A549 (cell line): ENCODE measurements around the gene GRM2. TPM values are rescaled to one million over a fixed set of nuclear protein-coding genes. Genes with fewer than 3 reads are reported as not detected.

ENCODE experiments used
- ATAC-seq, 2 experiments: fragments of 200-7000 bp in 1 of 2; fragments of >200 bp in 1 of 2; cut with Nextera tagmentation in 1 of 2; cut with Tn5 transposase in 1 of 2; 3 replicates each; pipeline versions ENCODE4 v1.8.0 to v1.9.1; 2018 to 2020; ENCODE audit warnings: mild to moderate bottlenecking in 1 of 2, moderate library complexity in 1 of 2
- CTCF ChIA-PET: fragments of 300-600 bp; sonication (Branson Sonifier 250); formaldehyde crosslinking; extraction: SDS; loops from one replicate; lab custom pipeline; 2021; ENCODE audit warnings: antibody characterized with exemption, inconsistent platforms; lab: Yijun Ruan, JAX
- POLR2A ChIA-PET: fragments of 350-600 bp; formaldehyde crosslinking; extraction: SDS; loops from one replicate; lab custom pipeline; 2021; ENCODE audit warnings: antibody characterized with exemption, inconsistent platforms; lab: Yijun Ruan, JAX
- DNase-seq, 2 experiments: peaks; one replicate each; pipeline versions ENCODE4 v3.0.0 to v3.0.0-alpha.2; 2011 to 2016; ENCODE audit warnings: low read depth in 1 of 2, low spot score in 1 of 2
- FAIRE-seq: peaks from 2 replicates; lab custom pipeline; 2011; peaks lifted over from hg19 to GRCh38; lab: Jason Lieb, UNC
- H3K27ac ChIP-seq, 2 experiments: fragments of >200 bp; sonication (Bioruptor Twin); formaldehyde crosslinking; 3 replicates each; pipeline ENCODE4 v1.5.1; 2016 to 2017
- H3K4me1 ChIP-seq: fragments of >200 bp; sonication (Bioruptor Twin); formaldehyde crosslinking; 3 replicates; pipeline ENCODE4 v1.6.1; 2016
- H3K4me2 ChIP-seq: fragments of >200 bp; sonication (Bioruptor Twin); formaldehyde crosslinking; 3 replicates; pipeline ENCODE4 v1.6.1; 2016
- H3K4me3 ChIP-seq: fragments of >200 bp; sonication (Bioruptor Twin); formaldehyde crosslinking; 3 replicates; pipeline ENCODE4 v1.5.1; 2016
- H3K9me3 ChIP-seq: fragments of >200 bp; sonication (Bioruptor Twin); formaldehyde crosslinking; 3 replicates; pipeline ENCODE4 v1.6.1; 2016
- BHLHE40 ChIP-seq: IDR thresholded peaks from 2 replicates; pipeline ENCODE4 v1.6.1; 2012; ENCODE audit warnings: low read depth, low read length, inconsistent platforms
- CBX2 ChIP-seq: fragments of 200-600 bp; sonication (generic); IDR thresholded peaks from 2 replicates; pipeline ENCODE4 v1.6.1; 2016; ENCODE audit warnings: low read depth, mild to moderate bottlenecking, borderline replicate concordance
- CBX8 ChIP-seq: fragments of 200-600 bp; sonication (generic); IDR thresholded peaks from 2 replicates; pipeline ENCODE4 v1.6.1; 2016
- CEBPB ChIP-seq, 2 experiments: fragments of >200 bp in 1 of 2; sonication (Bioruptor Twin) in 1 of 2; formaldehyde crosslinking in 1 of 2; IDR thresholded peaks; 2 replicates each; pipeline ENCODE4 v1.6.1; 2012 to 2016
- CHD4 ChIP-seq: fragments of 200-600 bp; sonication (generic); IDR thresholded peaks from 2 replicates; pipeline ENCODE4 v1.6.1; 2016; ENCODE audit warnings: antibody characterized with exemption, mild to moderate bottlenecking, borderline replicate concordance
- EHF ChIP-seq: fragments of 250-450 bp; sonication (Bioruptor Pico); IDR thresholded peaks from 2 replicates; pipeline ENCODE4 v1.5.0; 2020; ENCODE audit warnings: mild to moderate bottlenecking
- ESRRA ChIP-seq: fragments of 150-350 bp; IDR thresholded peaks from 2 replicates; pipeline ENCODE4 v1.6.1; 2014; ENCODE audit warnings: mild to moderate bottlenecking, low read length, borderline replicate concordance
- FOSL2 ChIP-seq, 2 experiments: fragments of 450-650 bp in 1 of 2; fragments of >200 bp in 1 of 2; sonication (Bioruptor Twin) in 1 of 2; formaldehyde crosslinking; IDR thresholded peaks; 2 replicates each; pipeline versions ENCODE4 v1.5.0 to v1.6.1; 2016 to 2020; ENCODE audit warnings: mild to moderate bottlenecking in 1 of 2, moderate library complexity in 1 of 2
- GATA3 ChIP-seq: IDR thresholded peaks from 2 replicates; pipeline ENCODE4 v1.6.1; 2012; ENCODE audit warnings: borderline replicate concordance
- HDAC2 ChIP-seq: fragments of 200-600 bp; sonication (generic); IDR thresholded peaks from 2 replicates; pipeline ENCODE4 v1.6.1; 2016
- HOXB5 ChIP-seq: fragments of 250-450 bp; sonication (Bioruptor Pico); IDR thresholded peaks from 2 replicates; pipeline ENCODE4 v1.5.0; 2020; ENCODE audit warnings: mild to moderate bottlenecking, moderate library complexity
- JUNB ChIP-seq: fragments of >200 bp; sonication (Bioruptor Twin); formaldehyde crosslinking; IDR thresholded peaks from 2 replicates; pipeline ENCODE4 v1.6.1; 2016
- MAFK ChIP-seq: fragments of 450-650 bp; IDR thresholded peaks from 2 replicates; pipeline ENCODE4 v1.6.1; 2014; ENCODE audit not compliant: partially characterized antibody
- NFE2L2 ChIP-seq: fragments of 150-350 bp; conservative IDR thresholded peaks from 2 replicates; pipeline ENCODE4 v1.6.1; 2014; ENCODE audit warnings: low read length
- NPAS2 ChIP-seq: fragments of 250-450 bp; sonication (Bioruptor Pico); IDR thresholded peaks from 2 replicates; pipeline ENCODE4 v1.8.0; 2022; ENCODE audit warnings: mild to moderate bottlenecking, moderate library complexity, borderline replicate concordance
- PHF8 ChIP-seq: fragments of 200-600 bp; sonication (generic); IDR thresholded peaks from 2 replicates; pipeline ENCODE4 v1.6.1; 2016; ENCODE audit warnings: low read depth, mild to moderate bottlenecking, antibody characterized with exemption, moderate library complexity, borderline replicate concordance
- POLR2AphosphoS2 ChIP-seq: conservative IDR thresholded peaks from 2 replicates; pipeline ENCODE4 v1.6.1; 2012; ENCODE audit warnings: low read length, improper control_type of control experiment, inconsistent platforms
- RARB ChIP-seq: fragments of 250-450 bp; sonication (Bioruptor Pico); IDR thresholded peaks from 2 replicates; pipeline ENCODE4 v1.8.0; 2021; ENCODE audit warnings: mild to moderate bottlenecking, moderate library complexity
- SREBF2 ChIP-seq: fragments of 450-650 bp; IDR thresholded peaks from 2 replicates; pipeline ENCODE4 v1.6.1; 2014; ENCODE audit warnings: mild to moderate bottlenecking, moderate library complexity
- ZC3H11A ChIP-seq: fragments of 450-650 bp; IDR thresholded peaks from 2 replicates; pipeline ENCODE4 v1.6.1; 2014; ENCODE audit warnings: antibody characterized with exemption, mild to moderate bottlenecking
- ZNF302 ChIP-seq: fragments of 250-450 bp; sonication (Bioruptor Pico); IDR thresholded peaks from 2 replicates; pipeline ENCODE4 v1.9.0; 2021; ENCODE audit warnings: inconsistent platforms, mild to moderate bottlenecking, moderate library complexity
- WGBS: methylation state at CpG from one replicate; pipeline ENCODE4 v1.1.6; 2017; ENCODE audit errors: missing lambda C conversion rate; 5-methylcytosine and 5-hydroxymethylcytosine counted together
- polyA plus RNA-seq, 4 experiments: library from polyadenylated mRNA; depleted of rRNA in 3 of 4; stranded (reverse); fragments of >200 nt; fragmentation: RNase III in 1 of 4; extraction: RNeasy Plus Mini Kit Qiagen cat#74134 plus additional on column Dnase treatment in 1 of 4; gene quantifications; 2 replicates in 3 of 4; 3 replicates in 1 of 4; pipeline ENCODE4 v1.2.3, GENCODE V29; 2011 to 2017
- TF ChIP-seq, protein P1 (sequence below): fragments of 450-650 bp; IDR thresholded peaks from 2 replicates; pipeline ENCODE4 v1.6.1; 2014; ENCODE audit warnings: antibody characterized with exemption
- TF ChIP-seq, protein P2 (sequence below): fragments of 200-600 bp; sonication (generic); IDR thresholded peaks from 2 replicates; pipeline ENCODE4 v1.6.1; 2016; ENCODE audit warnings: antibody characterized with exemption, mild to moderate bottlenecking, moderate library complexity
- TF ChIP-seq, protein P3 (sequence below): IDR thresholded peaks from 2 replicates; pipeline ENCODE4 v1.6.1; 2012; ENCODE audit warnings: low read depth, borderline replicate concordance
- TF ChIP-seq, protein P4 (sequence below): fragments of 250-450 bp; sonication (Bioruptor Pico); IDR thresholded peaks from 2 replicates; pipeline ENCODE4 v1.5.0; 2020; ENCODE audit warnings: low read depth, mild to moderate bottlenecking, moderate library complexity
- TF ChIP-seq, protein P5 (sequence below): fragments of 150-350 bp; IDR thresholded peaks from 2 replicates; pipeline ENCODE4 v1.6.1; 2014; ENCODE audit warnings: low read depth, mild to moderate bottlenecking, low read length

GRM2 gene
- polyA plus RNA-seq, 2 of the 4 experiments (the other 2 are of a cell fraction) = 0.03 TPM; not detected in 1

DNA sequence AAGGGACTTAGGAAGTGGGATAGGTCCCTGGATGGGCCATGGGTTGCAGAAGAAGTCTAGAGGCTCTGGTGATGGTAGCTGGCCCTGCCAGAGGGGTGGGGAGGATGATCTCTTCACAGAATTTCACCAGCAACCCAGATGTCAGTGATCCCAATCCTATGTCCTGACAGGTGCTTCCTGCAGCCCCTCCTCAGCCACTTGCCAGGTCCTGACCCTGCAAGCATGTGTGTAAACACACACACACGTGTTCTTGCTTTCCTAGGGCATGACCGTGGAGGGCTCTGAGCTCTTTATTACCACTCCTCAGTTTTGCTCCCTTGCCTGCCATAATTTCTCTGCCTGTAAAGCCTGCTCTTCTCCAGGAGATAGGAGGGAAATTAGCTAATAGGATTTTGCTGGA is 23.3 kb upstream of the GRM2 start:
- peaks cover 4% of the 10 kb centered on the region; the same call in 1 of the 3 replicates for H3K4me1 ChIP-seq
- TF ChIP-seq, protein P1, sequence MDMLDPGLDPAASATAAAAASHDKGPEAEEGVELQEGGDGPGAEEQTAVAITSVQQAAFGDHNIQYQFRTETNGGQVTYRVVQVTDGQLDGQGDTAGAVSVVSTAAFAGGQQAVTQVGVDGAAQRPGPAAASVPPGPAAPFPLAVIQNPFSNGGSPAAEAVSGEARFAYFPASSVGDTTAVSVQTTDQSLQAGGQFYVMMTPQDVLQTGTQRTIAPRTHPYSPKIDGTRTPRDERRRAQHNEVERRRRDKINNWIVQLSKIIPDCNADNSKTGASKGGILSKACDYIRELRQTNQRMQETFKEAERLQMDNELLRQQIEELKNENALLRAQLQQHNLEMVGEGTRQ = no peak
- TF ChIP-seq, protein P2, sequence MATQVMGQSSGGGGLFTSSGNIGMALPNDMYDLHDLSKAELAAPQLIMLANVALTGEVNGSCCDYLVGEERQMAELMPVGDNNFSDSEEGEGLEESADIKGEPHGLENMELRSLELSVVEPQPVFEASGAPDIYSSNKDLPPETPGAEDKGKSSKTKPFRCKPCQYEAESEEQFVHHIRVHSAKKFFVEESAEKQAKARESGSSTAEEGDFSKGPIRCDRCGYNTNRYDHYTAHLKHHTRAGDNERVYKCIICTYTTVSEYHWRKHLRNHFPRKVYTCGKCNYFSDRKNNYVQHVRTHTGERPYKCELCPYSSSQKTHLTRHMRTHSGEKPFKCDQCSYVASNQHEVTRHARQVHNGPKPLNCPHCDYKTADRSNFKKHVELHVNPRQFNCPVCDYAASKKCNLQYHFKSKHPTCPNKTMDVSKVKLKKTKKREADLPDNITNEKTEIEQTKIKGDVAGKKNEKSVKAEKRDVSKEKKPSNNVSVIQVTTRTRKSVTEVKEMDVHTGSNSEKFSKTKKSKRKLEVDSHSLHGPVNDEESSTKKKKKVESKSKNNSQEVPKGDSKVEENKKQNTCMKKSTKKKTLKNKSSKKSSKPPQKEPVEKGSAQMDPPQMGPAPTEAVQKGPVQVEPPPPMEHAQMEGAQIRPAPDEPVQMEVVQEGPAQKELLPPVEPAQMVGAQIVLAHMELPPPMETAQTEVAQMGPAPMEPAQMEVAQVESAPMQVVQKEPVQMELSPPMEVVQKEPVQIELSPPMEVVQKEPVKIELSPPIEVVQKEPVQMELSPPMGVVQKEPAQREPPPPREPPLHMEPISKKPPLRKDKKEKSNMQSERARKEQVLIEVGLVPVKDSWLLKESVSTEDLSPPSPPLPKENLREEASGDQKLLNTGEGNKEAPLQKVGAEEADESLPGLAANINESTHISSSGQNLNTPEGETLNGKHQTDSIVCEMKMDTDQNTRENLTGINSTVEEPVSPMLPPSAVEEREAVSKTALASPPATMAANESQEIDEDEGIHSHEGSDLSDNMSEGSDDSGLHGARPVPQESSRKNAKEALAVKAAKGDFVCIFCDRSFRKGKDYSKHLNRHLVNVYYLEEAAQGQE = no peak
- TF ChIP-seq CEBPB (IDR thresholded peaks at IDR 0.05) = no peak
- no peak for TF ChIP-seq NPAS2 (CRISPR knock-in tag)
- TF ChIP-seq BHLHE40 = no peak
- TF ChIP-seq CBX2 = no peak
- TF ChIP-seq GATA3 = no peak
- no peak for TF ChIP-seq SREBF2
- no peak for TF ChIP-seq POLR2AphosphoS2
- TF ChIP-seq, protein P3, sequence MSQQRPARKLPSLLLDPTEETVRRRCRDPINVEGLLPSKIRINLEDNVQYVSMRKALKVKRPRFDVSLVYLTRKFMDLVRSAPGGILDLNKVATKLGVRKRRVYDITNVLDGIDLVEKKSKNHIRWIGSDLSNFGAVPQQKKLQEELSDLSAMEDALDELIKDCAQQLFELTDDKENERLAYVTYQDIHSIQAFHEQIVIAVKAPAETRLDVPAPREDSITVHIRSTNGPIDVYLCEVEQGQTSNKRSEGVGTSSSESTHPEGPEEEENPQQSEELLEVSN = no peak
- no peak for TF ChIP-seq NFE2L2
- TF ChIP-seq CBX8 = no peak
- TF ChIP-seq PHF8 = no peak
- no peak for TF ChIP-seq HDAC2
- no peak for TF ChIP-seq ZNF302 (CRISPR knock-in tag)
- TF ChIP-seq, protein P4, sequence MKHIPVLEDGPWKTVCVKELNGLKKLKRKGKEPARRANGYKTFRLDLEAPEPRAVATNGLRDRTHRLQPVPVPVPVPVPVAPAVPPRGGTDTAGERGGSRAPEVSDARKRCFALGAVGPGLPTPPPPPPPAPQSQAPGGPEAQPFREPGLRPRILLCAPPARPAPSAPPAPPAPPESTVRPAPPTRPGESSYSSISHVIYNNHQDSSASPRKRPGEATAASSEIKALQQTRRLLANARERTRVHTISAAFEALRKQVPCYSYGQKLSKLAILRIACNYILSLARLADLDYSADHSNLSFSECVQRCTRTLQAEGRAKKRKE (CRISPR knock-in tag) = no peak
- ChIA-PET CTCF (interaction anchor here (1.1 to 7.3 kb wide), 5 partner anchors 13 to 294 kb away, joined by 6 to 115 read pairs (median 8); partner anchors contain the start of gene DCAF1), POLR2A (no interaction called here)
- ATAC-seq (no peak), FAIRE-seq (no peak), DNase-seq (no peak)
- no peak overlapping the region for H3K4me2 ChIP-seq
- H3K27ac ChIP-seq = no peak overlapping the region
- H3K4me3 ChIP-seq = no peak overlapping the region
- WGBS = 75% methylated on average over 2 of the region's 2 CpGs
- no peaks in the 10 kb centered on the region for H3K9me3 ChIP-seq

DNA sequence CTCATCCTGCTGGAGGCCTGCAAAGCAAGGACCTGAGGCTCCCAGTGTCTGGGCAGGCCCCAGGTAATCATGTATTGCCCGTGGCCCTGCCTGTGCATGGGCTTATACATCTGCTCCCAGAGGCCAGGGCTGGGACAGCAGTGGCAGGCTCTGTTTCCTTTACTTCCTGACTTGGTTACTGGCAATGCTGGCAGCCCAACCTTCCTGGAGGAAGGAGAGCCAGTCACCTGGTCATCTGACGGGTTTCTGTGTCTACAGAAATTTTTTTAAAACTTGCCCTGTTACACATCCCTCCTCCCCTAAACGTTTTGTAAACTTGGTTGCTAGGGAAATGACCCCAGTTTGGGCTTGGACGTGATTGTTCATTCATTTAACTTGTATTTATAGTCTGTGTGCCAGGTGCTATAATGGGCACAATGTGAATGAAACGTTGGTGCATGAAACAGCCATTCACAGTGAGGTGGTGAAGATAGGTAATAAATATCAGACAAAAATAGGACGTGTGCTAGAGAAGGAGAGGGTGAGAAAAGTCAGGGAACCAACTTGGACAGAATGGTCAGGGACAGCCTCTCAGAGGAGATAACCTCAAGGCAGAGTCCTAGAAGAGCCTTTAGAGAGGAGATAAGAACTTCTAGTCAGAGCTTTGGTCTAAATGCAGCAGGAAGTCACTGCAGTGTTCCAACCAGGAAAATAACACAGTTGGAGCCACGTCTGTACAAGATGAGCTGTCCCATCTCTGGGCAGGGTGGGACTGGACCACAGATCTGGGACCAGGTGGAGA is 21.7 kb upstream of the GRM2 start:
- CTCF ChIA-PET = interaction anchor here (0.8 to 1.6 kb wide), 2 partner anchors 16 to 183 kb away, joined by 3 to 4 read pairs; no protein-coding TSS in a partner anchor
- no peak overlapping the region for H3K27ac ChIP-seq
- no peak overlapping the region for H3K4me3 ChIP-seq
- POLR2A ChIA-PET = no interaction called here
- no peaks in the 10 kb centered on the region for H3K9me3 ChIP-seq
- no peak overlapping the region for H3K4me2 ChIP-seq
- ATAC-seq = no peak
- 73% methylated on average over 6 of the region's 7 CpGs for WGBS
- DNase-seq = no peak
- no peak for TF ChIP-seq ESRRA
- TF ChIP-seq HDAC2 = no peak
- TF ChIP-seq, protein P5, sequence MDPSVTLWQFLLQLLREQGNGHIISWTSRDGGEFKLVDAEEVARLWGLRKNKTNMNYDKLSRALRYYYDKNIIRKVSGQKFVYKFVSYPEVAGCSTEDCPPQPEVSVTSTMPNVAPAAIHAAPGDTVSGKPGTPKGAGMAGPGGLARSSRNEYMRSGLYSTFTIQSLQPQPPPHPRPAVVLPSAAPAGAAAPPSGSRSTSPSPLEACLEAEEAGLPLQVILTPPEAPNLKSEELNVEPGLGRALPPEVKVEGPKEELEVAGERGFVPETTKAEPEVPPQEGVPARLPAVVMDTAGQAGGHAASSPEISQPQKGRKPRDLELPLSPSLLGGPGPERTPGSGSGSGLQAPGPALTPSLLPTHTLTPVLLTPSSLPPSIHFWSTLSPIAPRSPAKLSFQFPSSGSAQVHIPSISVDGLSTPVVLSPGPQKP = no peak
- no peak for TF ChIP-seq FOSL2 (IDR thresholded peaks at IDR 0.05)
- no peak for TF ChIP-seq FOSL2 (CRISPR knock-in tag; IDR thresholded peaks at IDR 0.05)
- no peak for TF ChIP-seq HOXB5
- TF ChIP-seq RARB = no peak
- no peak for TF ChIP-seq CBX8
- TF ChIP-seq CHD4 = no peak
- TF ChIP-seq EHF = no peak
- TF ChIP-seq JUNB = no peak
- no peak for TF ChIP-seq MAFK
- no peak for TF ChIP-seq SREBF2
- TF ChIP-seq ZC3H11A = no peak
- FAIRE-seq = no peak
- H3K4me1 ChIP-seq = peaks cover 4% of the 10 kb centered on the region; the same call in 1 of the 3 replicates
